ENCODE data around the gene SORT1. TPM values are rescaled to one million over a fixed set of nuclear protein-coding genes. Genes with fewer than 3 reads are reported as not detected.

Gene SORT1
- total RNA-seq, 1 experiment from 2014 or later: 41.1 TPM

DNA sequence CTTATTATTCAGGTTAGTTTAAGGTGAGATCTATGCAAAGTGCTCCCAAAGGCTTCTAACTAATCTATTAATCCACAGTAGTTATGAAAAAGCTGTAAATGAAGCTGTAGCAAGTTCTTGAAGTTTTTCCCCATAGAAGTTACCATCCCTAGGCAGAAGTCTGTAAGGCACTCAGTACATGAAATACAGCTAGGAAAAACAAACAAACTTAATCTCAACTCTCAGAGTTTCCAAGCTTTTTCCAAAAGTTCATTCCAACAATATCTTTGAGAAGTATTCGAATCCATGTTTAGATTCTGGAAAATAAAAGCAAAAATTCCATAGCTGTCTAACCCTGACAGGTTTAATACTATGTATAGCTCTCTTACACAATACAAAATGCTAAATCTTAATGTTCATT is 41.2 kb downstream of the SORT1 start:
- Histone ChIP-seq H3K4me3 (no peak overlapping the region), H3K36me3 (no peaks in the 10 kb centered on the region), H3K4me1 (0 out of 2 replicates have a peak, but pooled peaks cover under 1% of the 10 kb centered on the region), H3K9me3 (replicated peaks) (no peaks in the 10 kb centered on the region), H3K27me3 (no peaks in the 10 kb centered on the region), H3K27ac (no peak overlapping the region)
- no peak for DNase-seq

DNA sequence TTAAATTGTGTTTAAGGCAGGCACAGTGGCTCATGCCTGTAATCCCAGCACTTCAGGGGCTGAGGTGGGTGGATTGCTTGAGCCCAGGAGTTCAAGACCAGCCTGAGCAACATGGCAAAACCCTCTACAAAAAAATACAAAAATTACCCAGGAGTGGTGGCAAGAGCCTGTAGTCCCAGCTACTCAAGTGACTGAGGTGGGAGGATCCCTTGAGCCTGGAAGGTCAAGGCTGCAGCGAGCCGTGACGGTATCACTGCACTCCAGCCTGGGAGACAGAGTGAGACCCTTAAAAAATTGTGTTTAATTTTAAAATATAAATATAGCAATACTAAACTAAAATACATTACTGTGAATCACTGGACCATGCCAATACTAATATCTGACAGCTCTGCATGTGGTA is 42.8 kb downstream of the SORT1 start:
- Histone ChIP-seq H3K27ac (no peak overlapping the region), H3K36me3 (peaks cover 4% of the 10 kb centered on the region; the same call in 1 of the 2 replicates), H3K9me3 (replicated peaks) (no peaks in the 10 kb centered on the region), H3K4me1 (no peaks in the 10 kb centered on the region), H3K4me3 (no peak overlapping the region), H3K27me3 (no peaks in the 10 kb centered on the region)
- no peak for DNase-seq

DNA sequence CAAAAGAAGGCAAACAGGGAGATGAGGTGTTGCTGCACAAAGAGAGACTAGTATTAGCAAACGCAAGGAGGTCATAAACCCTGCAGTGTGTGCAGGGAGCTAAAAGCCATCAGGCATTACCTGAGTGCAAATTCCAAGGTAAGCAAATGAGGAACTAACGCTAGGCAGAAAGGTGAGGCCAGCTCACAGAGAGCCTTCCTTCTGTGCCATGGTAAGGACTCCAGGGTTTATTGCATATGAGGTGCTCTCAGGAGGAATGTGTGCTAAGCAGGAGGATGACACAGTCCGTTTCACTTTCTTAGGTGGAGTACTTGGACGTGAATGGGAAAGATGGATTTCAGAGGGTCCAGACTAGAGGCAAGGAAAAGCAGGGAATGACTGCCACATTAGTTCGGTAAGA is 46.3 kb downstream of the SORT1 start:
- Histone ChIP-seq H3K27me3 (no peaks in the 10 kb centered on the region), H3K27ac (no peak overlapping the region), H3K4me3 (no peak overlapping the region), H3K4me1 (no peaks in the 10 kb centered on the region), H3K9me3 (replicated peaks) (no peaks in the 10 kb centered on the region), H3K36me3 (peaks cover 15% of the 10 kb centered on the region)
- DNase-seq: no peak

- Histone ChIP-seq H3K27me3 (no peaks in the 10 kb centered on the region), H3K36me3 (peaks cover 15% of the 10 kb centered on the region), H3K4me1 (no peaks in the 10 kb centered on the region), H3K4me3 (no peak overlapping the region), H3K27ac (no peak overlapping the region), H3K9me3 (replicated peaks) (no peaks in the 10 kb centered on the region)
- no peak for DNase-seq
These were observed 47.1 kb downstream of the SORT1 start for GRCh38 chr1:109350655-109351054.

GRCh38 chr1:109350182-109350581 is 47.5 kb downstream of the SORT1 start:
- Histone ChIP-seq H3K36me3 (peaks cover 16% of the 10 kb centered on the region), H3K4me1 (no peaks in the 10 kb centered on the region), H3K9me3 (replicated peaks) (no peaks in the 10 kb centered on the region)

GRCh38 chr1:109347511-109347910 is 50.2 kb downstream of the SORT1 start:
- Histone ChIP-seq H3K4me1 (no peaks in the 10 kb centered on the region), H3K4me3 (no peak overlapping the region), H3K36me3 (peaks cover 18% of the 10 kb centered on the region), H3K9me3 (replicated peaks) (no peaks in the 10 kb centered on the region), H3K27ac (no peak overlapping the region), H3K27me3 (no peaks in the 10 kb centered on the region)
- no peak for DNase-seq

More at GRCh38 chr1:109350182-109350581, 47.5 kb downstream of the SORT1 start:
- no peaks in the 10 kb centered on the region for H3K27me3 ChIP-seq
- DNase-seq: no peak
- no peak overlapping the region for H3K4me3 ChIP-seq
- no peak overlapping the region for H3K27ac ChIP-seq

- peaks cover 16% of the 10 kb centered on the region for H3K36me3 ChIP-seq
- DNase-seq: no peak
- no peaks in the 10 kb centered on the region for H3K9me3 ChIP-seq (replicated peaks)
- no peaks in the 10 kb centered on the region for H3K4me1 ChIP-seq
- no peaks in the 10 kb centered on the region for H3K27me3 ChIP-seq
- no peak overlapping the region for H3K4me3 ChIP-seq
- no peak overlapping the region for H3K27ac ChIP-seq
These were observed 55.5 kb downstream of the SORT1 start for GRCh38 chr1:109341944-109342930.

DNA sequence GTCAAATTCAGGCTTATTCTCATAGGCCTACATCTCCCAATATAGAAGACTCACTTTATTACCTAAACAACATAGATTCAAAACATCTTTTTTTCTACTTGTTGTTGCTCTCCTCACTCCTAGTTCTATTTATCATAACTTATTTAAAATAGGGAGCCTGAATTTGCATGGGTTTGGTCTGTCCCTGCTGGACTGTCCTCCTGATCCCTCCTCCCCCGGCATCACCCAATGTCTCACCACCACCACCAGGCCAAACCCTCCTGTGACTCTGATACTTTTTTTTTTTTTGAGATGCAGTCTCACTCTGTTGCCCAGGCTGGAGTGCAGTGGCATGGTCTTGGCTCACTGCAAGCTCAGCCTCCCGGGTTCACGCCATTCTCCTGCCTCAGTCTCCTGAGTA is 59.1 kb downstream of the SORT1 start:
- no peak for DNase-seq
- no peak overlapping the region for H3K4me3 ChIP-seq
- H3K27me3 ChIP-seq: no peaks in the 10 kb centered on the region
- peaks cover 31% of the 10 kb centered on the region for H3K36me3 ChIP-seq
- no peaks in the 10 kb centered on the region for H3K9me3 ChIP-seq (replicated peaks)
- no peak overlapping the region for H3K27ac ChIP-seq
- H3K4me1 ChIP-seq: no peaks in the 10 kb centered on the region

GRCh38 chr1:109338091-109338490 is 59.6 kb downstream of the SORT1 start:
- no peak overlapping the region for H3K4me3 ChIP-seq
- no peak for DNase-seq
- no peaks in the 10 kb centered on the region for H3K4me1 ChIP-seq
- no peak overlapping the region for H3K27ac ChIP-seq
- H3K27me3 ChIP-seq: no peaks in the 10 kb centered on the region
- peaks cover 36% of the 10 kb centered on the region for H3K36me3 ChIP-seq
- H3K9me3 ChIP-seq (replicated peaks): peaks cover 3% of the 10 kb centered on the region; the same call in 1 of the 2 replicates

- Histone ChIP-seq H3K4me3 (no peak overlapping the region), H3K4me1 (no peaks in the 10 kb centered on the region), H3K27me3 (no peaks in the 10 kb centered on the region), H3K9me3 (replicated peaks) (peaks cover 10% of the 10 kb centered on the region; the same call in 1 of the 2 replicates), H3K27ac (no peak overlapping the region), H3K36me3 (peaks cover 47% of the 10 kb centered on the region)
- no peak for DNase-seq
These were observed 62.6 kb downstream of the SORT1 start for GRCh38 chr1:109335091-109335490.

DNA sequence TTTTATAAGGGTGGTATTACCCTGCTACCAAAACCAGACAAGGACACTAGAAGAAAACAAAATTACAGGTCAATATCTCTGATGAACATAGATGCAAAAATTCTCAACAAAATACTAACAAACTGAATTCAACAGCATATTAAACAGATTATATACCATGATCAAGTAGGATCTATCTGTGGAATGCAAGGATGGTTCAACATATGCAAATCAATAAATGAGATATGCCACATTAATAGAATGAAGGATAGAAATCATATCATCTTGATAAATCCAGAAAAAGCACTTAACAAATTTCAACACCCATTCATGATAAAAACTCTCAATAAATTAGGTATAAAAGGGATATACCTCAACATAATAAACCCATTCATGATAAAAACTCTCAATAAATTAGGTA is 66.6 kb downstream of the SORT1 start:
- Histone ChIP-seq H3K36me3 (peaks cover 66% of the 10 kb centered on the region), H3K27ac (no peak overlapping the region), H3K9me3 (replicated peaks) (peaks cover 11% of the 10 kb centered on the region; the same call in 1 of the 2 replicates), H3K27me3 (no peaks in the 10 kb centered on the region), H3K4me3 (no peak overlapping the region), H3K4me1 (no peaks in the 10 kb centered on the region)
- DNase-seq: no peak

DNA sequence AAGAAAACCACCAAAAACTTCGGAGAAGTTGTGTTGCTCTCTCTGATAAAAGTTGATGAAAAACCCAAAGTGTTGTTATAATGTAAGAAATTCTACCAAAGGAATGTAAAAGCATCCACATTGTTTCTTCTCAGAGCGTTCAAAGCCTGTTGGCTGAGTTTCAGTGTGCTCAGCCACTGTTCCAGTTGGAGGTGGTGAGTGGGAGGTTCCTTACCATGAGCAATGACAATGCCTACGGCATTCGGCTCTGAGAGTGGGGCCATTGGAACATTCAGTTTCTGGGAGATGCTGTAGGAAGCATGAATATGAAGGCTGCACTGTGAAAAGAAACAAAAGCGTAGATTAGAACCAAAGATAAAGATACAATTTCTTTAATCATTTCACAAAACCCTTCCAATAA is 70.4 kb downstream of the SORT1 start:
- H3K27ac ChIP-seq: no peak overlapping the region
- H3K36me3 ChIP-seq: peaks cover 50% of the 10 kb centered on the region
- 0 out of 2 replicates have a peak, but pooled peaks cover 8% of the 10 kb centered on the region for H3K9me3 ChIP-seq (replicated peaks)
- no peak for DNase-seq
- no peak overlapping the region for H3K4me3 ChIP-seq
- no peaks in the 10 kb centered on the region for H3K27me3 ChIP-seq
- no peaks in the 10 kb centered on the region for H3K4me1 ChIP-seq

DNA sequence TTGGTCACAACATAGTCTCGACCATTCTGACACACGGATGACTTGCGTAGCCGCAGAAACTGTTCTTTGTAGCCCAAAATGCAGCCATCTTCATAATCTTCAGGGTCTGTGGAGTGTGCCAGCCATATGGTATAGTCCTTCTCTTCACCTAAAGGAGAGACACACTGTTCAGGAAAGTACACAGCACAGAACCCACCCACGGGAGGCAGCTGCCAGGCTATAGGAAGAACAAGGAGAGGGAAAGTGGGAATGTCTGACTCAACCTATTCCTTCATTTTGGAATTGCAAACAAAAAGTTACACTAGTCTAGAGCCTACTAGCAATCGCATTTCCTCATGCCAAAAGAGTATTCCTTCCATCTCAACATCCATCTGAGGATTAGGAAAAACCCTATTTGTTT is 74.7 kb downstream of the SORT1 start:
- peaks cover 32% of the 10 kb centered on the region for H3K36me3 ChIP-seq
- H3K9me3 ChIP-seq (replicated peaks): no peaks in the 10 kb centered on the region
- DNase-seq: no peak
- H3K4me3 ChIP-seq: no peak overlapping the region
- no peak overlapping the region for H3K27ac ChIP-seq
- no peaks in the 10 kb centered on the region for H3K4me1 ChIP-seq
- no peaks in the 10 kb centered on the region for H3K27me3 ChIP-seq

DNA sequence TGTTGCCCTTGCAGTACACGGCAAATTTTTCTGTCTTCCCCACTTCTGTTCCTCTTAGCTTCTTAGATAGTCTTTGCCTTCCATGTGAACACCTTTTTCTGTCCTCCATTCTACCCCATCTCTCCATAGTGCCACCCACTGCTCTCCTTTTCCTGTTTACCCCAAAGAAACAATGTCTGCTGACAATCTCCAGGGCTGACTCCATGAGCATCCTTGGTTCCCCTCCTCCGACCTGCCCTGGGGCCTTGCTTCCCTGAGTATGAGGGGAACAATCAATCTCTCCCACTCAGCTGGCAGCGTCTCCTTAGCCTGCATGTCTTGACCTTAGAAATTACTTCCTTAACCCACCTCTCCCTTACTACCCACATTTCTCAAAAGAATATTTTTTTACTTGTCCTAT is 78.6 kb downstream of the SORT1 start:
- Histone ChIP-seq H3K4me3 (no peak overlapping the region), H3K27me3 (no peaks in the 10 kb centered on the region), H3K27ac (no peak overlapping the region), H3K4me1 (no peaks in the 10 kb centered on the region), H3K36me3 (peaks cover 32% of the 10 kb centered on the region), H3K9me3 (replicated peaks) (no peaks in the 10 kb centered on the region)
- no peak for DNase-seq

DNA sequence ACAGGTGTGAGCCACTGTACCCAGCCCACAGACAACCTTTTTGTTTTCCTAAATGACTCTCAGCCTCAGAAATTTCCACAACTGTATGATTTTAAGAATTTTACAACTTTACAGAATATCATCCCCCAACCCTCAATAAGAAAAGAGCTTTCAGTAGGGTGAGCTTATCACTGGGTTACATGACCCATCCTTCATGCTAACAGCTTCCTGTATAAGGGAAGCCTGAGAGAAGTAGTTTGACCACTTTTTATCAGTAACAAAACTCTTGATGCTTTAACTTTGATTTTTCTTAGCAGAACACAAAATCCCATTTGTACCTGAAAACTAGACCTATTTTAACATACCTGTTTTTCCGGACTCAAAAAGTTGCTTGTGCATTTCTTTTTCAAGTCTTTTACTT is 81.2 kb downstream of the SORT1 start:
- Histone ChIP-seq H3K27me3 (no peaks in the 10 kb centered on the region), H3K9me3 (replicated peaks) (no peaks in the 10 kb centered on the region), H3K4me3 (no peak overlapping the region), H3K36me3 (peaks cover 21% of the 10 kb centered on the region), H3K4me1 (no peaks in the 10 kb centered on the region), H3K27ac (no peak overlapping the region)
- no peak for DNase-seq

Measured in SJCRH30 (cell line).